OCI-LY3 (cell line): ENCODE data around the gene CTPS2.

Experiments
- H2AFZ ChIP-seq: fragments of 200-600, 300-600 bp; shearing (Covaris generic); 2 replicates; pipeline ENCODE4 v1.6.0; 2014; ENCODE audit warnings: antibody characterized with exemption, low read depth, low read length
- H3K27ac ChIP-seq: fragments of 200-600, 300-600 bp; sonication (generic); 2 replicates; pipeline ENCODE4 v1.5.1; 2014; ENCODE audit warnings: mild to moderate bottlenecking, low read length, moderate library complexity, mixed read lengths
- H3K27me3 ChIP-seq: fragments of 200-600, 300-600 bp; sonication (generic); 2 replicates; pipeline ENCODE4 v1.6.1; 2014; ENCODE audit warnings: low read depth, low read length, mixed read lengths
- H3K36me3 ChIP-seq: fragments of 200-600, 300-600 bp; sonication (generic); replicated peaks from 2 replicates; pipeline ENCODE3; 2014; ENCODE audit warnings: low read depth, low read length, mixed read lengths
- H3K4me1 ChIP-seq: fragments of 300-600, 200-600 bp; sonication (generic); 2 replicates; pipeline ENCODE4 v1.6.1; 2014; ENCODE audit warnings: low read length, mixed read lengths
- H3K4me2 ChIP-seq: fragments of 200-600, 300-600 bp; sonication (generic); 2 replicates; pipeline ENCODE4 v1.6.1; 2014; ENCODE audit warnings: low read length, mixed read lengths
- H3K4me3 ChIP-seq: fragments of 300-600, 200-600 bp; sonication (generic); 2 replicates; pipeline ENCODE4 v1.5.1; 2014; ENCODE audit warnings: antibody characterized with exemption, mild to moderate bottlenecking, low read length, moderate library complexity
- H3K79me2 ChIP-seq: fragments of 300-600, 200-600 bp; shearing (Covaris generic); 2 replicates; pipeline ENCODE4 v1.6.1; 2014; ENCODE audit warnings: mild to moderate bottlenecking, low read length, mixed read lengths
- H3K9ac ChIP-seq: fragments of 300-600, 200-600 bp; shearing (Covaris generic); 2 replicates; pipeline ENCODE4 v1.6.0; 2014; ENCODE audit warnings: mild to moderate bottlenecking, low read length, moderate library complexity
- H3K9me3 ChIP-seq: fragments of 200-600, 300-600 bp; shearing (Covaris generic); 2 replicates; pipeline ENCODE4 v1.6.1; 2014; ENCODE audit warnings: low read length, mixed read lengths; ENCODE audit not compliant: insufficient read depth
- H4K20me1 ChIP-seq: fragments of 200-600, 300-600 bp; sonication (generic); 2 replicates; pipeline ENCODE4 v1.6.1; 2016; ENCODE audit warnings: low read length, mixed read lengths; ENCODE audit not compliant: insufficient read depth
- CTCF ChIP-seq: fragments of 200-600, 300-600 bp; sonication (generic); IDR thresholded peaks from 2 replicates; pipeline ENCODE4 v1.5.1; 2014; ENCODE audit warnings: antibody characterized with exemption, low read length, low read depth
- EZH2phosphoT487 ChIP-seq: fragments of 200-600 bp; shearing (Covaris generic); IDR thresholded peaks from 2 replicates; pipeline ENCODE4 v1.6.1; 2018; ENCODE audit warnings: antibody characterized with exemption, mixed run types, low read depth

CTPS2 gene

DNA sequence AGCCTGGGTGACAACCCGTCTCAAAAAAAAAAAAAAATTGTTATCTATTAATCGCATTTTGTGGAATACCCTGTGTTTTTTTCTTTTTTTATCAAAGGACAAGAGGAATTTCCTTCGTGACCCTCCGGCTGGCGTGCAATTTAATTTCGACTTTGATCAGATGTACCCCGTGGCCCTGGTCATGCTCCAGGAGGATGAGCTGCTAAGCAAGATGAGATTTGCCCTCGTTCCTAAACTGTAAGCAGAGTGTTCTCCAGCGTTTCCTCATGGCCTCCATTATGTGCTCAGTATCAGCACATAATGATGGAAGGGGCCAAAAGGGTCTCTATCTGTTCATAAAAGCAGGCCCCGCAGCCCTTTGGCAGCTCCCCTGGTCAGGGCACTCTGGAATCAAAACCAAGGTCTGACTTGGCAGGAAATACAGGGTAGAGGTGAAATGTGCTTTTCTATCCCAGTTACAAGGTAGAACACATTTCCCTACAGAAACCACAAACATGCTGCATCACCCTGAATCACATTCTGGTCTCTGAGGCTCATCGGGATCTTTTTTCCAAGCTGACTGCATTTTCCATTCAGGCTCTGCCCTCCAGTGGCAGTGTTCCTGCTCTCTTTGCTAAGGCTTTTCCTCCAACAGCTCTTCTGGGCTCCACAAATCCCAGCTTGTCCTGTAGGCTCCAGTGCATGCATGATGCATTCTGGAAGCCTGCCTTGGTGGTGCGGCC is 31.3 kb upstream of the CTPS2 start:
- H3K4me2 ChIP-seq = no peak overlapping the region
- no peak overlapping the region for H3K27ac ChIP-seq
- no peak overlapping the region for H3K9ac ChIP-seq
- H2AFZ ChIP-seq = no peak overlapping the region
- H3K79me2 ChIP-seq = no peaks in the 10 kb centered on the region
- H3K36me3 ChIP-seq = peaks cover 10% of the 10 kb centered on the region
- no peaks in the 10 kb centered on the region for H3K9me3 ChIP-seq
- H3K4me1 ChIP-seq = no peaks in the 10 kb centered on the region
- no peak overlapping the region for H3K4me3 ChIP-seq
- no peaks in the 10 kb centered on the region for H3K27me3 ChIP-seq
- H4K20me1 ChIP-seq = no peaks in the 10 kb centered on the region
- TF ChIP-seq CTCF (no peak), EZH2phosphoT487 (no peak)

- Histone ChIP-seq H3K27ac (no peak overlapping the region), H3K4me1 (no peaks in the 10 kb centered on the region), H3K4me3 (no peak overlapping the region), H3K36me3 (peaks cover 14% of the 10 kb centered on the region), H2AFZ (no peak overlapping the region), H3K27me3 (no peaks in the 10 kb centered on the region), H3K9me3 (no peaks in the 10 kb centered on the region), H4K20me1 (no peaks in the 10 kb centered on the region), H3K9ac (no peak overlapping the region), H3K4me2 (no peak overlapping the region), H3K79me2 (no peaks in the 10 kb centered on the region)
- no peak for TF ChIP-seq CTCF
- no peak for TF ChIP-seq EZH2phosphoT487
These were observed 27.1 kb upstream of the CTPS2 start for GRCh38 chrX:16739574-16739973.

- Histone ChIP-seq H3K79me2 (0 out of 2 replicates have a peak, but pooled peaks cover 2% of the 10 kb centered on the region), H3K36me3 (peaks cover 11% of the 10 kb centered on the region), H3K4me2 (no peak overlapping the region)
These were observed 24.6 kb upstream of the CTPS2 start for GRCh38 chrX:16737024-16737423.

DNA sequence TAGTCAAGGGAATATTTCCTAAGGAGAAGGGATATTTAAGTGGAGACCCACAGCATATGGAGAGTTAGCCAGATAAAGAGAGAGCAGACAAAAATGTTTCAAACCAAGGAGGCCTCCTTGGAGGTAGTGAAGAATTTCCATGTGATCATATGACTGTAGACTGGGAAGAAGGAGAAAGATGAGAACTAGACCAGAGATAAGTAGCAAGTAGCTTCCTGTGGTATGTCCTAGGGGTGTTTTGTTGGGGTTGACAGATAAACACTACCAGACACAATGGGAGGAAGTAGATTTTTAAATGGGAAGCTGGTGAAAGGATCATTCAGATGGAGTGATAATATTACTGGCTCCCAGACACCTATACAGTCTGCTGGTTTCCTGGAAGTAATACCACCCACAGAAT is 20.5 kb upstream of the CTPS2 start:
- no peaks in the 10 kb centered on the region for H4K20me1 ChIP-seq

More at GRCh38 chrX:16737024-16737423, 24.6 kb upstream of the CTPS2 start:
- Histone ChIP-seq H3K27me3 (no peaks in the 10 kb centered on the region), H3K9me3 (no peaks in the 10 kb centered on the region), H3K27ac (no peak overlapping the region), H3K4me3 (no peak overlapping the region), H4K20me1 (no peaks in the 10 kb centered on the region), H3K4me1 (no peaks in the 10 kb centered on the region), H3K9ac (no peak overlapping the region), H2AFZ (no peak overlapping the region)
- TF ChIP-seq EZH2phosphoT487 = no peak
- TF ChIP-seq CTCF = no peak

More for the DNA sequence above, 20.5 kb upstream of the CTPS2 start:
- Histone ChIP-seq H3K9ac (no peak overlapping the region), H3K27me3 (no peaks in the 10 kb centered on the region), H3K9me3 (no peaks in the 10 kb centered on the region), H3K79me2 (peaks cover 4% of the 10 kb centered on the region; the same call in 1 of the 2 replicates), H3K4me2 (no peak overlapping the region), H3K27ac (no peak overlapping the region), H3K4me1 (no peaks in the 10 kb centered on the region), H2AFZ (no peak overlapping the region), H3K36me3 (peaks cover 11% of the 10 kb centered on the region), H3K4me3 (no peak overlapping the region)
- TF ChIP-seq EZH2phosphoT487 (no peak), CTCF (no peak)
